SK-N-SH treated with all-trans-retinoic acid at 6 μM for 48 hours (cell line): Measurements from ENCODE around the gene FAM161B.

Experiments
- ATAC-seq: fragments of 200-7000 bp; cut with Tn5 transposase; 3 replicates; pipeline ENCODE4 v1.9.1; 2020; ENCODE audit warnings: mild to moderate bottlenecking, moderate library complexity
- ARNTL ChIP-seq: fragments of 450-650 bp; formaldehyde crosslinking; IDR thresholded peaks from 2 replicates; pipeline ENCODE4 v1.5.0; 2020; ENCODE audit warnings: low read depth, mild to moderate bottlenecking, moderate library complexity, borderline replicate concordance
- BACH2 ChIP-seq: fragments of 250-450 bp; sonication (Bioruptor Pico); IDR thresholded peaks from 2 replicates; pipeline ENCODE4 v1.9.0; 2021; ENCODE audit warnings: mild to moderate bottlenecking, borderline replicate concordance
- CREB5 ChIP-seq: fragments of 250-450 bp; sonication (Bioruptor Pico); IDR thresholded peaks from 2 replicates; pipeline ENCODE4 v1.5.1; 2020; ENCODE audit warnings: low read depth, mild to moderate bottlenecking, moderate library complexity
- CSDC2 ChIP-seq: fragments of 250-450 bp; sonication (Bioruptor Pico); IDR thresholded peaks from 2 replicates; pipeline ENCODE4 v1.5.0; 2020; ENCODE audit warnings: mild to moderate bottlenecking, moderate library complexity
- CSRNP3 ChIP-seq: fragments of 250-450 bp; sonication (Bioruptor Pico); IDR thresholded peaks from 2 replicates; pipeline ENCODE4 v1.5.1; 2021; ENCODE audit warnings: mild to moderate bottlenecking, moderate library complexity
- ESRRG ChIP-seq: fragments of 250-450 bp; sonication (Bioruptor Pico); IDR thresholded peaks from 2 replicates; pipeline ENCODE4 v1.6.1; 2021; ENCODE audit warnings: mild to moderate bottlenecking
- GLIS3 ChIP-seq: fragments of 250-450 bp; sonication (Bioruptor Pico); IDR thresholded peaks from 2 replicates; pipeline ENCODE4 v1.5.0; 2020; ENCODE audit warnings: mild to moderate bottlenecking, moderate library complexity
- ISL1 ChIP-seq: fragments of 250-450 bp; sonication (Bioruptor Pico); IDR thresholded peaks from 2 replicates; pipeline ENCODE4 v2.1.2; 2022; ENCODE audit warnings: mild to moderate bottlenecking, moderate library complexity
- POU6F1 ChIP-seq: fragments of 250-450 bp; sonication (Bioruptor Pico); IDR thresholded peaks from 2 replicates; pipeline ENCODE4 v1.8.0; 2021; ENCODE audit warnings: low read depth, mild to moderate bottlenecking, moderate library complexity, borderline replicate concordance
- PPARA ChIP-seq: fragments of 250-450 bp; sonication (Bioruptor Pico); IDR thresholded peaks from 2 replicates; pipeline ENCODE4 v1.5.0; 2020; ENCODE audit warnings: mild to moderate bottlenecking, borderline replicate concordance
- RARB ChIP-seq: fragments of 250-450 bp; sonication (Bioruptor Pico); IDR thresholded peaks from 2 replicates; pipeline ENCODE4 v1.8.0; 2021; ENCODE audit warnings: mild to moderate bottlenecking, moderate library complexity
- SNAI2 ChIP-seq: fragments of 250-450 bp; sonication (Bioruptor Pico); IDR thresholded peaks from 2 replicates; pipeline ENCODE4 v1.5.0; 2020; ENCODE audit warnings: mild to moderate bottlenecking, moderate library complexity
- TCF4 ChIP-seq: fragments of 250-450 bp; sonication (Bioruptor Pico); IDR thresholded peaks from 2 replicates; pipeline ENCODE4 v1.8.0; 2021; ENCODE audit warnings: mild to moderate bottlenecking, moderate library complexity, borderline replicate concordance
- TOX ChIP-seq: fragments of 250-450 bp; sonication (Bioruptor Pico); IDR thresholded peaks from 2 replicates; pipeline ENCODE4 v1.8.0; 2021; ENCODE audit warnings: mild to moderate bottlenecking, moderate library complexity, borderline replicate concordance
- TSHZ2 ChIP-seq: fragments of 250-450 bp; sonication (Bioruptor Pico); IDR thresholded peaks from 2 replicates; pipeline ENCODE4 v1.5.0; 2020; ENCODE audit warnings: mild to moderate bottlenecking, moderate library complexity
- ZC3H10 ChIP-seq: fragments of 250-450 bp; sonication (Bioruptor Pico); IDR thresholded peaks from 2 replicates; pipeline ENCODE4 v1.5.1; 2021; ENCODE audit warnings: mild to moderate bottlenecking, moderate library complexity
- ZFP3 ChIP-seq: fragments of 250-450 bp; sonication (Bioruptor Pico); IDR thresholded peaks from 2 replicates; pipeline ENCODE4 v1.5.0; 2020; ENCODE audit warnings: mild to moderate bottlenecking, moderate library complexity
- ZFP30 ChIP-seq: fragments of 450-650 bp; formaldehyde crosslinking; IDR thresholded peaks from 2 replicates; pipeline ENCODE4 v1.5.0; 2022; ENCODE audit warnings: mild to moderate bottlenecking, moderate library complexity
- ZNF565 ChIP-seq: fragments of 450-650 bp; formaldehyde crosslinking; conservative IDR thresholded peaks from 2 replicates; pipeline ENCODE4 v1.5.0; 2020; ENCODE audit warnings: low read depth, mild to moderate bottlenecking, moderate library complexity
- ZNF70 ChIP-seq: fragments of 450-650 bp; formaldehyde crosslinking; IDR thresholded peaks from 2 replicates; pipeline ENCODE4 v1.5.0; 2020; ENCODE audit warnings: mild to moderate bottlenecking, moderate library complexity
- ZNF8 ChIP-seq: fragments of 450-650 bp; formaldehyde crosslinking; IDR thresholded peaks from 2 replicates; pipeline ENCODE4 v1.5.0; 2020; ENCODE audit warnings: mild to moderate bottlenecking, moderate library complexity

FAM161B gene

GRCh38 chr14:73955674-73956073 lies 5.8 kb upstream of the FAM161B start:
- ATAC-seq = no peak
- no peak for TF ChIP-seq PPARA
- TF ChIP-seq BACH2 (CRISPR knock-in tag) = no peak
- no peak for TF ChIP-seq CSDC2 (CRISPR knock-in tag)
- TF ChIP-seq SNAI2 (CRISPR knock-in tag) = no peak
- TF ChIP-seq ZNF8 (CRISPR knock-in tag) = no peak
- TF ChIP-seq ZC3H10 (CRISPR knock-in tag) = no peak
- TF ChIP-seq ARNTL (CRISPR knock-in tag) = no peak
- no peak for TF ChIP-seq GLIS3
- TF ChIP-seq ZFP30 (CRISPR knock-in tag) = no peak
- no peak for TF ChIP-seq POU6F1 (CRISPR knock-in tag)
- TF ChIP-seq TSHZ2 (CRISPR knock-in tag) = no peak
- no peak for TF ChIP-seq CREB5 (CRISPR knock-in tag)
- no peak for TF ChIP-seq ZNF70 (CRISPR knock-in tag)
- TF ChIP-seq ZNF565 (CRISPR knock-in tag) = no peak
- no peak for TF ChIP-seq ESRRG (CRISPR knock-in tag)
- TF ChIP-seq, all 23 proteins: peak for 0

GRCh38 chr14:73953731-73954130 lies 3.8 kb upstream of the FAM161B start:
- ATAC-seq = no peak
- TF ChIP-seq CREB5 (CRISPR knock-in tag) (no peak), TSHZ2 (CRISPR knock-in tag) (no peak), ZNF8 (CRISPR knock-in tag) (no peak), PPARA (no peak)

- no peak for ATAC-seq
- TF ChIP-seq CSRNP3 (no peak), ZFP3 (no peak), ISL1 (CRISPR knock-in tag) (no peak), ESRRG (CRISPR knock-in tag) (no peak), CSDC2 (CRISPR knock-in tag) (no peak), PPARA (no peak), ZNF70 (CRISPR knock-in tag) (no peak), TOX (CRISPR knock-in tag) (no peak), ZFP30 (CRISPR knock-in tag) (no peak), ZNF8 (CRISPR knock-in tag) (no peak), ZNF565 (CRISPR knock-in tag) (no peak), ZC3H10 (CRISPR knock-in tag) (no peak), RARB (CRISPR knock-in tag) (no peak), TSHZ2 (CRISPR knock-in tag) (no peak), TCF4 (no peak)
These were observed 4.7 kb downstream of the FAM161B start for GRCh38 chr14:73945159-73945670.
